ENCODE results near the gene PHTF2. TPM values are rescaled to one million over a fixed set of nuclear protein-coding genes. Genes with fewer than 3 reads are reported as not detected.

Gene PHTF2
- total RNA-seq, 2 experiments from 2014 or later, result 26.9 to 62.4 TPM

- intact Hi-C loops (cut with micrococcal nuclease; ENCODE audit: unreplicated experiment), result no loop called here
- BruUV-seq (replicated peaks), result no TSS peak
- Histone ChIP-seq H3K4me3 (ENCODE audit: low read depth, low read length, poor library complexity, severe bottlenecking) (no peak overlapping the region), H4K20me1 (ENCODE audit: insufficient read depth, low read length) (no peaks in the 10 kb centered on the region), H3K9me3 (ENCODE audit: low read length) (no peaks in the 10 kb centered on the region), H2AFZ (ENCODE audit: low read length) (no peak overlapping the region), H3K4me2 (ENCODE audit: low read length) (peak overlapping the region; percentile 83), H3K4me1 (ENCODE audit: insufficient read depth, low read length, poor library complexity, severe bottlenecking) (peaks cover 97% of the 10 kb centered on the region), H3K27ac (ENCODE audit: low read depth, low read length, poor library complexity, severe bottlenecking) (peak overlapping the region; percentile 97), H3K36me3 (ENCODE audit: insufficient read depth, low read length) (peaks cover 40% of the 10 kb centered on the region), H3K9me2 (ENCODE audit: insufficient read depth, low read length) (no peaks in the 10 kb centered on the region), H3K79me2 (ENCODE audit: insufficient read depth, low read depth, low read length) (peaks cover 54% of the 10 kb centered on the region; the same call in 1 of the 2 replicates)
- POLR2A ChIA-PET, result interaction anchor here (0.6 to 10.6 kb wide), 18 partner anchors 8 to 367 kb away, joined by 3 to 106 read pairs (median 3); partner anchors contain the start of gene TMEM60
- TF ChIP-seq CTCF (conservative IDR thresholded peaks at IDR 0.05; ENCODE audit: low read length) (no peak), EZH2phosphoT487 (IDR thresholded peaks at IDR 0.05; ENCODE audit: borderline replicate concordance, low read depth, low read length) (no peak)
- no peak for DNase-seq (ENCODE audit: low spot score)
- CTCF ChIA-PET (ENCODE audit: unreplicated experiment), result no interaction called here
Observed at GRCh38 chr7:77908664-77909063, 110.1 kb downstream of the PHTF2 start.

GRCh38 chr7:77910124-77910523 lies 111.6 kb downstream of the PHTF2 start:
- CTCF ChIA-PET (ENCODE audit: unreplicated experiment), result no interaction called here
- Histone ChIP-seq H2AFZ (ENCODE audit: low read length) (no peak overlapping the region), H3K9me2 (ENCODE audit: insufficient read depth, low read length) (no peaks in the 10 kb centered on the region), H3K9me3 (ENCODE audit: low read length) (no peaks in the 10 kb centered on the region), H3K4me3 (ENCODE audit: low read depth, low read length, poor library complexity, severe bottlenecking) (no peak overlapping the region), H3K27ac (ENCODE audit: low read depth, low read length, poor library complexity, severe bottlenecking) (peak overlapping the region; percentile 97), H3K4me1 (ENCODE audit: insufficient read depth, low read length, poor library complexity, severe bottlenecking) (peaks cover 91% of the 10 kb centered on the region), H3K4me2 (ENCODE audit: low read length) (peak overlapping the region; percentile 2), H4K20me1 (ENCODE audit: insufficient read depth, low read length) (no peaks in the 10 kb centered on the region), H3K79me2 (ENCODE audit: insufficient read depth, low read depth, low read length) (peaks cover 48% of the 10 kb centered on the region; the same call in 1 of the 2 replicates), H3K36me3 (ENCODE audit: insufficient read depth, low read length) (peaks cover 41% of the 10 kb centered on the region)
- BruUV-seq (replicated peaks), result no TSS peak
- peak; percentile 41 for DNase-seq (ENCODE audit: low spot score)
- TF ChIP-seq EZH2phosphoT487 (IDR thresholded peaks at IDR 0.05; ENCODE audit: borderline replicate concordance, low read depth, low read length) (no peak), CTCF (conservative IDR thresholded peaks at IDR 0.05; ENCODE audit: low read length) (peak; percentile 68)
- POLR2A ChIA-PET, result interaction anchor here (0.7 to 10.6 kb wide), 2 partner anchors 13 kb away, joined by 4 to 106 read pairs; no protein-coding TSS in a partner anchor
- intact Hi-C loops (cut with micrococcal nuclease; ENCODE audit: unreplicated experiment), result no loop called here

GRCh38 chr7:77912293-77912692 lies 113.7 kb downstream of the PHTF2 start:
- Histone ChIP-seq H3K4me2 (ENCODE audit: low read length) (peak overlapping the region; percentile 51), H3K9me3 (ENCODE audit: low read length) (no peaks in the 10 kb centered on the region), H3K79me2 (ENCODE audit: insufficient read depth, low read depth, low read length) (peaks cover 48% of the 10 kb centered on the region; the same call in 1 of the 2 replicates), H3K4me3 (ENCODE audit: low read depth, low read length, poor library complexity, severe bottlenecking) (no peak overlapping the region), H4K20me1 (ENCODE audit: insufficient read depth, low read length) (no peaks in the 10 kb centered on the region), H3K4me1 (ENCODE audit: insufficient read depth, low read length, poor library complexity, severe bottlenecking) (peaks cover 82% of the 10 kb centered on the region), H3K36me3 (ENCODE audit: insufficient read depth, low read length) (peaks cover 56% of the 10 kb centered on the region), H3K27ac (ENCODE audit: low read depth, low read length, poor library complexity, severe bottlenecking) (peak overlapping the region; percentile 39), H3K9me2 (ENCODE audit: insufficient read depth, low read length) (no peaks in the 10 kb centered on the region), H2AFZ (ENCODE audit: low read length) (no peak overlapping the region)
- POLR2A ChIA-PET, result interaction anchor here (0.6 to 10.6 kb wide), 9 partner anchors 11 to 110 kb away, joined by 3 to 106 read pairs (median 3); no protein-coding TSS in a partner anchor
- DNase-seq (ENCODE audit: low spot score), result no peak
- CTCF ChIA-PET (ENCODE audit: unreplicated experiment), result interaction anchor here (1.6 kb wide), 1 partner anchor 10 kb away, joined by 5 read pairs; no protein-coding TSS in a partner anchor
- TF ChIP-seq EZH2phosphoT487 (IDR thresholded peaks at IDR 0.05; ENCODE audit: borderline replicate concordance, low read depth, low read length) (no peak), CTCF (conservative IDR thresholded peaks at IDR 0.05; ENCODE audit: low read length) (no peak)
- no TSS peak for BruUV-seq (replicated peaks)
- intact Hi-C loops (cut with micrococcal nuclease; ENCODE audit: unreplicated experiment), result no loop called here

Data from OCI-LY7 (cell line).